A549 (cell line): ENCODE results near the gene FGF5. TPM values are rescaled to one million over a fixed set of nuclear protein-coding genes. Genes with fewer than 3 reads are reported as not detected.

Experiments
- ATAC-seq, 2 experiments: fragments of 200-7000 bp in 1 of 2; fragments of >200 bp in 1 of 2; cut with Nextera tagmentation in 1 of 2; cut with Tn5 transposase in 1 of 2; 3 replicates each; pipeline versions ENCODE4 v1.8.0 to v1.9.1; 2018 to 2020; ENCODE audit warnings: mild to moderate bottlenecking in 1 of 2, moderate library complexity in 1 of 2
- CTCF ChIA-PET: fragments of 300-600 bp; sonication (Branson Sonifier 250); formaldehyde crosslinking; extraction: SDS; loops from one replicate; lab custom pipeline; 2021; ENCODE audit warnings: antibody characterized with exemption, inconsistent platforms; lab: Yijun Ruan, JAX
- POLR2A ChIA-PET: fragments of 350-600 bp; formaldehyde crosslinking; extraction: SDS; loops from one replicate; lab custom pipeline; 2021; ENCODE audit warnings: antibody characterized with exemption, inconsistent platforms; lab: Yijun Ruan, JAX
- DNase-seq, 2 experiments: peaks; one replicate each; pipeline versions ENCODE4 v3.0.0 to v3.0.0-alpha.2; 2011 to 2016; ENCODE audit warnings: low read depth in 1 of 2, low spot score in 1 of 2
- FAIRE-seq: peaks from 2 replicates; lab custom pipeline; 2011; peaks lifted over from hg19 to GRCh38; lab: Jason Lieb, UNC
- H3K27ac ChIP-seq, 2 experiments: fragments of >200 bp; sonication (Bioruptor Twin); formaldehyde crosslinking; 3 replicates each; pipeline ENCODE4 v1.5.1; 2016 to 2017
- H3K4me1 ChIP-seq: fragments of >200 bp; sonication (Bioruptor Twin); formaldehyde crosslinking; 3 replicates; pipeline ENCODE4 v1.6.1; 2016
- H3K4me2 ChIP-seq: fragments of >200 bp; sonication (Bioruptor Twin); formaldehyde crosslinking; 3 replicates; pipeline ENCODE4 v1.6.1; 2016
- H3K4me3 ChIP-seq: fragments of >200 bp; sonication (Bioruptor Twin); formaldehyde crosslinking; 3 replicates; pipeline ENCODE4 v1.5.1; 2016
- H3K9me3 ChIP-seq: fragments of >200 bp; sonication (Bioruptor Twin); formaldehyde crosslinking; 3 replicates; pipeline ENCODE4 v1.6.1; 2016
- ATOH8 ChIP-seq: fragments of 250-450 bp; sonication (Bioruptor Pico); IDR thresholded peaks from 2 replicates; pipeline ENCODE4 v1.5.0; 2020; ENCODE audit warnings: low read depth, mild to moderate bottlenecking, moderate library complexity
- BHLHE40 ChIP-seq: IDR thresholded peaks from 2 replicates; pipeline ENCODE4 v1.6.1; 2012; ENCODE audit warnings: low read depth, low read length, inconsistent platforms
- CBX8 ChIP-seq: fragments of 200-600 bp; sonication (generic); IDR thresholded peaks from 2 replicates; pipeline ENCODE4 v1.6.1; 2016
- CEBPB ChIP-seq, 2 experiments: fragments of >200 bp in 1 of 2; sonication (Bioruptor Twin) in 1 of 2; formaldehyde crosslinking in 1 of 2; IDR thresholded peaks; 2 replicates each; pipeline ENCODE4 v1.6.1; 2012 to 2016
- CHD2 ChIP-seq: fragments of 150-350 bp; IDR thresholded peaks from 2 replicates; pipeline ENCODE4 v1.6.1; 2014; ENCODE audit warnings: low read length; ENCODE audit not compliant: partially characterized antibody
- CHD4 ChIP-seq: fragments of 200-600 bp; sonication (generic); IDR thresholded peaks from 2 replicates; pipeline ENCODE4 v1.6.1; 2016; ENCODE audit warnings: antibody characterized with exemption, mild to moderate bottlenecking, borderline replicate concordance
- CTCF ChIP-seq: fragments of >200 bp; sonication (Bioruptor Twin); formaldehyde crosslinking; IDR thresholded peaks from 3 replicates; pipeline ENCODE4 v1.5.1; 2016
- ELK1 ChIP-seq: fragments of 150-350 bp; IDR thresholded peaks from 2 replicates; pipeline ENCODE4 v1.6.1; 2014; ENCODE audit warnings: low read depth, mild to moderate bottlenecking, low read length
- FOSL2 ChIP-seq, 2 experiments: fragments of 450-650 bp in 1 of 2; fragments of >200 bp in 1 of 2; sonication (Bioruptor Twin) in 1 of 2; formaldehyde crosslinking; IDR thresholded peaks; 2 replicates each; pipeline versions ENCODE4 v1.5.0 to v1.6.1; 2016 to 2020; ENCODE audit warnings: mild to moderate bottlenecking in 1 of 2, moderate library complexity in 1 of 2
- GATA3 ChIP-seq: IDR thresholded peaks from 2 replicates; pipeline ENCODE4 v1.6.1; 2012; ENCODE audit warnings: borderline replicate concordance
- HEYL ChIP-seq: fragments of 250-450 bp; sonication (Bioruptor Pico); IDR thresholded peaks from 2 replicates; pipeline ENCODE4 v1.8.0; 2021; ENCODE audit warnings: mild to moderate bottlenecking, moderate library complexity
- HMGXB4 ChIP-seq: fragments of 250-450 bp; sonication (Bioruptor Pico); IDR thresholded peaks from 2 replicates; pipeline ENCODE4 v1.5.0; 2021; ENCODE audit warnings: mild to moderate bottlenecking, moderate library complexity, borderline replicate concordance
- HOXA7 ChIP-seq: fragments of 250-450 bp; sonication (Bioruptor Pico); IDR thresholded peaks from 2 replicates; pipeline ENCODE4 v1.5.0; 2020; ENCODE audit warnings: mild to moderate bottlenecking, moderate library complexity
- JUN ChIP-seq, 2 experiments: fragments of >200 bp; sonication (Bioruptor Twin); formaldehyde crosslinking; IDR thresholded peaks; 2 replicates in 1 of 2; 3 replicates in 1 of 2; pipeline ENCODE4 v1.6.1; 2016 to 2017
- KDM5A ChIP-seq: fragments of 200-600 bp; sonication (generic); IDR thresholded peaks from 2 replicates; pipeline ENCODE4 v1.6.1; 2016; ENCODE audit warnings: antibody characterized with exemption, mild to moderate bottlenecking
- MAFK ChIP-seq: fragments of 450-650 bp; IDR thresholded peaks from 2 replicates; pipeline ENCODE4 v1.6.1; 2014; ENCODE audit not compliant: partially characterized antibody
- NFE2L2 ChIP-seq: fragments of 150-350 bp; conservative IDR thresholded peaks from 2 replicates; pipeline ENCODE4 v1.6.1; 2014; ENCODE audit warnings: low read length
- NPAS2 ChIP-seq: fragments of 250-450 bp; sonication (Bioruptor Pico); IDR thresholded peaks from 2 replicates; pipeline ENCODE4 v1.8.0; 2022; ENCODE audit warnings: mild to moderate bottlenecking, moderate library complexity, borderline replicate concordance
- NR3C1 ChIP-seq: fragments of >200 bp; sonication (Bioruptor Twin); formaldehyde crosslinking; IDR thresholded peaks from 3 replicates; pipeline ENCODE4 v1.6.1; 2017
- PHF8 ChIP-seq: fragments of 200-600 bp; sonication (generic); IDR thresholded peaks from 2 replicates; pipeline ENCODE4 v1.6.1; 2016; ENCODE audit warnings: low read depth, mild to moderate bottlenecking, antibody characterized with exemption, moderate library complexity, borderline replicate concordance
- POLR2A ChIP-seq: IDR thresholded peaks from 2 replicates; pipeline ENCODE4 v1.6.1; 2012; ENCODE audit warnings: mild to moderate bottlenecking, low read length
- RARB ChIP-seq: fragments of 250-450 bp; sonication (Bioruptor Pico); IDR thresholded peaks from 2 replicates; pipeline ENCODE4 v1.8.0; 2021; ENCODE audit warnings: mild to moderate bottlenecking, moderate library complexity
- RCOR1 ChIP-seq: fragments of 150-350 bp; IDR thresholded peaks from 2 replicates; pipeline ENCODE4 v1.6.1; 2014; ENCODE audit warnings: antibody characterized with exemption, low read length, low read depth
- SMC3 ChIP-seq: fragments of >200 bp; sonication (Bioruptor Twin); formaldehyde crosslinking; IDR thresholded peaks from 3 replicates; pipeline ENCODE4 v1.6.1; 2018; ENCODE audit warnings: inconsistent platforms
- TFCP2L1 ChIP-seq: fragments of 250-450 bp; sonication (Bioruptor Pico); IDR thresholded peaks from 2 replicates; pipeline ENCODE4 v1.5.0; 2021; ENCODE audit warnings: mild to moderate bottlenecking
- ZC3H11A ChIP-seq: fragments of 450-650 bp; IDR thresholded peaks from 2 replicates; pipeline ENCODE4 v1.6.1; 2014; ENCODE audit warnings: antibody characterized with exemption, mild to moderate bottlenecking
- ZNF302 ChIP-seq: fragments of 250-450 bp; sonication (Bioruptor Pico); IDR thresholded peaks from 2 replicates; pipeline ENCODE4 v1.9.0; 2021; ENCODE audit warnings: inconsistent platforms, mild to moderate bottlenecking, moderate library complexity
- ZSCAN20 ChIP-seq: fragments of 250-450 bp; sonication (Bioruptor Pico); IDR thresholded peaks from 2 replicates; pipeline ENCODE4 v1.8.0; 2022; ENCODE audit warnings: mild to moderate bottlenecking, moderate library complexity
- WGBS: methylation state at CpG from one replicate; pipeline ENCODE4 v1.1.6; 2017; ENCODE audit errors: missing lambda C conversion rate; 5-methylcytosine and 5-hydroxymethylcytosine counted together
- polyA plus RNA-seq, 4 experiments: library from polyadenylated mRNA; depleted of rRNA in 3 of 4; stranded (reverse); fragments of >200 nt; fragmentation: RNase III in 1 of 4; extraction: RNeasy Plus Mini Kit Qiagen cat#74134 plus additional on column Dnase treatment in 1 of 4; gene quantifications; 2 replicates in 3 of 4; 3 replicates in 1 of 4; pipeline ENCODE4 v1.2.3, GENCODE V29; 2011 to 2017

FGF5 gene
- polyA plus RNA-seq, 2 of the 4 experiments (the other 2 are of a cell fraction), result 0.21 TPM; not detected in 1

- Histone ChIP-seq H3K4me3 (no peak overlapping the region), H3K27ac (no peak overlapping the region; a peak in 1 of 6 replicates), H3K9me3 (no peaks in the 10 kb centered on the region), H3K4me1 (no peaks in the 10 kb centered on the region)
- POLR2A ChIA-PET, result no interaction called here
- WGBS, result 18% methylated on average over 1 of the region's 1 CpG
- no peak for FAIRE-seq
- CTCF ChIA-PET, result interaction anchor here (1.0 kb wide), 1 partner anchor 12 kb away, joined by 3 read pairs; no protein-coding TSS in a partner anchor
- no peak for DNase-seq
- ATAC-seq, result no peak
- TF ChIP-seq ZNF302 (CRISPR knock-in tag), result no peak
- TF ChIP-seq NPAS2, result no peak
- no peak for TF ChIP-seq ELK1
- no peak for TF ChIP-seq ZC3H11A
- TF ChIP-seq ZSCAN20 (CRISPR knock-in tag), result no peak
- no peak for TF ChIP-seq SMC3
- no peak for TF ChIP-seq CHD4
- TF ChIP-seq GATA3, result no peak
- TF ChIP-seq KDM5A, result no peak
- TF ChIP-seq POLR2A, result no peak
- no peak for TF ChIP-seq MAFK
- no peak for TF ChIP-seq HOXA7 (CRISPR knock-in tag)
- TF ChIP-seq RCOR1, result no peak
- TF ChIP-seq FOSL2 (IDR thresholded peaks at IDR 0.05), result no peak
- TF ChIP-seq FOSL2 (CRISPR knock-in tag; IDR thresholded peaks at IDR 0.05), result no peak
- no peak for TF ChIP-seq HMGXB4
- TF ChIP-seq CBX8, result no peak
- TF ChIP-seq JUN (IDR thresholded peaks at IDR 0.05), result no peak
- TF ChIP-seq, all 56 proteins: peak for 0
- peak overlapping the region; percentile 63 for H3K4me2 ChIP-seq
Observed at GRCh38 chr4:80307183-80307735, 40.8 kb downstream of the FGF5 start.

GRCh38 chr4:80307774-80308465 is 41.5 kb downstream of the FGF5 start:
- H3K4me1 ChIP-seq, result no peaks in the 10 kb centered on the region

More at GRCh38 chr4:80307774-80308465, 41.5 kb downstream of the FGF5 start:
- DNase-seq (no peak), FAIRE-seq (no peak), ATAC-seq (peak; percentile 50 to 53; a peak in 2 of 6 replicates)
- ChIA-PET CTCF (interaction anchor here (1.0 kb wide), 1 partner anchor 13 kb away, joined by 3 read pairs; no protein-coding TSS in a partner anchor), POLR2A (no interaction called here)
- Histone ChIP-seq H3K4me3 (no peak overlapping the region; the same call in 2 of the 3 replicates), H3K9me3 (no peaks in the 10 kb centered on the region), H3K4me2 (peak overlapping the region; percentile 63), H3K27ac (peak overlapping the region in 1 of 2 experiments; percentile 26; a peak in 2 of 6 replicates)
- no peak for TF ChIP-seq JUN (IDR thresholded peaks at IDR 0.05)
- no peak for TF ChIP-seq NFE2L2
- TF ChIP-seq RARB (CRISPR knock-in tag), result no peak
- no peak for TF ChIP-seq FOSL2 (IDR thresholded peaks at IDR 0.05)
- no peak for TF ChIP-seq FOSL2 (CRISPR knock-in tag; IDR thresholded peaks at IDR 0.05)
- no peak for TF ChIP-seq NR3C1
- no peak for TF ChIP-seq HEYL (CRISPR knock-in tag)
- no peak for TF ChIP-seq ATOH8
- no peak for TF ChIP-seq CEBPB (IDR thresholded peaks at IDR 0.05)
- TF ChIP-seq CBX8, result no peak
- TF ChIP-seq CHD4, result no peak
- TF ChIP-seq CTCF, result no peak
- TF ChIP-seq ZC3H11A, result no peak
- TF ChIP-seq TFCP2L1 (CRISPR knock-in tag), result no peak
- no peak for TF ChIP-seq CHD2
- no peak for TF ChIP-seq BHLHE40
- no peak for TF ChIP-seq GATA3
- no peak for TF ChIP-seq POLR2A
- TF ChIP-seq SMC3, result no peak
- TF ChIP-seq PHF8, result no peak
- 3% methylated on average over 10 of the region's 10 CpGs for WGBS
